CD8-positive, alpha-beta memory T cell (primary cell): Measurements from ENCODE around the gene UPK1A. TPM values are rescaled to one million over a fixed set of nuclear protein-coding genes. Genes with fewer than 3 reads are reported as not detected.

Source experiments
- CTCF ChIA-PET: fragments of 350-600 bp; sonication (Branson Sonifier 250); formaldehyde crosslinking; loops from one replicate; lab custom pipeline; 2021; ENCODE audit warnings: antibody characterized with exemption; lab: Charles Lee
- POLR2A ChIA-PET: fragments of 350-600 bp; sonication (Branson Sonifier 250); formaldehyde crosslinking; loops from one replicate; lab custom pipeline; 2021; ENCODE audit warnings: antibody characterized with exemption; lab: Charles Lee
- DNase-seq, 5 donors: peaks; one replicate each; pipeline versions ENCODE4 v3.0.0 to v3.0.0-alpha.2; 2020 to 2022; ENCODE audit warnings: mixed read lengths in 1 of 5
- H3K27ac ChIP-seq: one replicate; pipeline ENCODE4 v1.7.0; 2013; ENCODE audit warnings: low read depth, mild to moderate bottlenecking, low read length, moderate library complexity
- H3K27me3 ChIP-seq: 2 replicates; pipeline ENCODE4 v1.7.0; 2013; ENCODE audit warnings: low read length, mild to moderate bottlenecking; ENCODE audit not compliant: insufficient read depth, poor library complexity, severe bottlenecking
- H3K36me3 ChIP-seq: 2 replicates; pipeline ENCODE4 v1.7.0; 2013; ENCODE audit warnings: mild to moderate bottlenecking, low read length, moderate library complexity; ENCODE audit not compliant: insufficient read depth
- H3K4me1 ChIP-seq: 2 replicates; pipeline ENCODE4 v1.7.0; 2013; ENCODE audit warnings: mild to moderate bottlenecking, low read length, moderate library complexity; ENCODE audit not compliant: insufficient read depth
- H3K4me3 ChIP-seq: 2 replicates; pipeline ENCODE4 v1.7.0; 2013; ENCODE audit warnings: mild to moderate bottlenecking, low read length
- H3K9me3 ChIP-seq: 2 replicates; pipeline ENCODE4 v1.7.0; 2013; ENCODE audit warnings: mild to moderate bottlenecking, low read length
- H3K27ac Mint-ChIP-seq, 8 donors: one replicate each; pipeline ENCODE4 v1.8.0; 2020 to 2021; ENCODE audit warnings: mixed read lengths in 8 of 8, mild to moderate bottlenecking in 6 of 8, inconsistent platforms in 3 of 8, moderate library complexity in 3 of 8
- H3K27me3 Mint-ChIP-seq, 2 donors: one replicate each; pipeline ENCODE4 v1.8.0; 2020 to 2021; ENCODE audit warnings: mixed read lengths in 2 of 2, mild to moderate bottlenecking in 1 of 2, moderate library complexity in 1 of 2
- H3K36me3 Mint-ChIP-seq, 3 donors: one replicate each; pipeline ENCODE4 v1.8.0; 2020 to 2021; ENCODE audit warnings: mixed read lengths in 3 of 3, inconsistent platforms in 1 of 3, mild to moderate bottlenecking in 1 of 3
- H3K4me1 Mint-ChIP-seq, 3 donors: one replicate each; pipeline ENCODE4 v1.8.0; 2020 to 2021; ENCODE audit warnings: mixed read lengths in 3 of 3, inconsistent platforms in 1 of 3, mild to moderate bottlenecking in 1 of 3
- H3K4me3 Mint-ChIP-seq, 7 donors: one replicate each; pipeline ENCODE4 v1.8.0; 2020 to 2021; ENCODE audit warnings: mixed read lengths in 7 of 7, mild to moderate bottlenecking in 6 of 7, moderate library complexity in 4 of 7, inconsistent platforms in 2 of 7
- H3K9me3 Mint-ChIP-seq, 5 donors: one replicate each; pipeline ENCODE4 v1.8.0; 2020 to 2022; ENCODE audit warnings: mixed read lengths in 5 of 5, mild to moderate bottlenecking in 3 of 5, moderate library complexity in 2 of 5, inconsistent platforms in 1 of 5
- polyA plus RNA-seq: library from polyadenylated mRNA; unstranded; fragments of 300-500 nt; fragmentation: Illumina TruSeq; gene quantifications from one replicate; pipeline ENCODE4 v1.2.3, GENCODE V29; 2021
- total RNA-seq, 2 experiments: library from RNA; stranded (reverse); gene quantifications; one replicate each; pipeline ENCODE4 v1.2.3, GENCODE V29; 2021

Gene UPK1A
- total and polyA plus RNA-seq, 3 experiments from 2014 or later: 0.22 TPM; not detected in 2

- Histone ChIP-seq H3K27ac (peak overlapping the region; percentile 72), H3K4me1 (peaks cover 61% of the 10 kb centered on the region), H3K9me3 (no peaks in the 10 kb centered on the region), H3K36me3 (no peaks in the 10 kb centered on the region), H3K4me3 (peak overlapping the region; percentile 89), H3K27me3 (no peaks in the 10 kb centered on the region)
- Mint-ChIP-seq H3K27ac (peak overlapping the region; percentile 83 to 98 (median 94)), H3K4me3 (peak overlapping the region; percentile 86 to 98 (median 91)), H3K36me3 (peaks cover 0 to 32% (median 2%) of the 10 kb centered on the region in 3 donors), H3K9me3 (no peaks in the 10 kb centered on the region), H3K27me3 (peaks cover 0 to 4% of the 10 kb centered on the region in 2 donors), H3K4me1 (peaks cover 50 to 72% (median 58%) of the 10 kb centered on the region in 3 donors)
- CTCF ChIA-PET: interaction anchor here (0.6 to 4.0 kb wide), 4 partner anchors 14 to 46 kb away, joined by 3 to 20 read pairs (median 4); no protein-coding TSS in a partner anchor
- DNase-seq: peak; percentile 95 to 98 (median 98)
- POLR2A ChIA-PET: interaction anchor here (1.9 kb wide), 1 partner anchor 28 kb away, joined by 6 read pairs; the partner anchor contains the start of genes PSENEN and U2AF1L4
These were observed 50.7 kb downstream of the UPK1A start for GRCh38 chr19:35716801-35717664.

- peak within 1 kb of the TSS; percentile 83 to 98 (median 94) for H3K27ac Mint-ChIP-seq
- CTCF ChIA-PET: interaction anchor here (1.1 to 1.4 kb wide), 3 partner anchors 13 to 25 kb away, joined by 3 to 5 read pairs (median 3); no protein-coding TSS in a partner anchor
- Histone ChIP-seq H3K27me3 (no peaks in the 10 kb centered on the region), H3K36me3 (peaks cover 8% of the 10 kb centered on the region), H3K4me3 (peak within 1 kb of the TSS; percentile 89), H3K27ac (peak within 1 kb of the TSS; percentile 76), H3K4me1 (peaks cover 53% of the 10 kb centered on the region), H3K9me3 (no peaks in the 10 kb centered on the region)
- POLR2A ChIA-PET: interaction anchor here (0.9 to 1.9 kb wide), 7 partner anchors 15 to 30 kb away, joined by 3 to 11 read pairs (median 5); partner anchors contain the start of genes IGFLR1, LIN37, PSENEN and U2AF1L4
- DNase-seq: no peak
- H3K9me3 Mint-ChIP-seq: no peaks in the 10 kb centered on the region
- peak within 1 kb of the TSS; percentile 88 to 98 (median 91) for H3K4me3 Mint-ChIP-seq
- H3K4me1 Mint-ChIP-seq: peaks cover 44 to 64% (median 51%) of the 10 kb centered on the region in 3 donors
- H3K36me3 Mint-ChIP-seq: peaks cover 0 to 40% (median 2%) of the 10 kb centered on the region in 3 donors
- H3K27me3 Mint-ChIP-seq: peaks cover 0 to 4% of the 10 kb centered on the region in 2 donors
These were observed 51.5 kb downstream of the UPK1A start, which contains the start of gene KMT2B for GRCh38 chr19:35717665-35718344. KMT2B (plus strand) TSS chr19:35718003; CDS start chr19:35718019, 16 bp downstream.

GRCh38 chr19:35718345-35719041 lies 52.2 kb downstream of the UPK1A start:
- Histone ChIP-seq H3K27ac (peak overlapping the region; percentile 76), H3K27me3 (no peaks in the 10 kb centered on the region), H3K4me3 (peak overlapping the region; percentile 72), H3K4me1 (peaks cover 46% of the 10 kb centered on the region), H3K36me3 (peaks cover 14% of the 10 kb centered on the region), H3K9me3 (no peaks in the 10 kb centered on the region)
- Mint-ChIP-seq H3K4me1 (peaks cover 39 to 61% (median 44%) of the 10 kb centered on the region in 3 donors), H3K36me3 (peaks cover 0 to 47% (median 4%) of the 10 kb centered on the region in 3 donors), H3K27me3 (peaks cover 0 to 4% of the 10 kb centered on the region in 2 donors), H3K27ac (peak overlapping the region; percentile 74 to 96 (median 88)), H3K4me3 (peak overlapping the region; percentile 86 to 95 (median 90)), H3K9me3 (no peaks in the 10 kb centered on the region)
- ChIA-PET CTCF (interaction anchor here (0.7 to 1.4 kb wide), 5 partner anchors 12 to 106 kb away, joined by 3 to 5 read pairs (median 3); partner anchors contain the start of gene HAUS5), POLR2A (interaction anchor here (0.5 to 1.9 kb wide), 9 partner anchors 8 to 30 kb away, joined by 3 to 11 read pairs (median 5); partner anchors contain the start of genes IGFLR1, LIN37, PSENEN and U2AF1L4)
- peak; percentile 36 to 66 (median 43) for DNase-seq

GRCh38 chr19:35719402-35720162 lies 53.3 kb downstream of the UPK1A start:
- Mint-ChIP-seq H3K4me1 (peaks cover 28 to 50% (median 33%) of the 10 kb centered on the region in 3 donors), H3K4me3 (peak overlapping the region; percentile 86 to 95 (median 90)), H3K27ac (peak overlapping the region; percentile 19 to 93 (median 75)), H3K36me3 (peaks cover 4 to 56% (median 5%) of the 10 kb centered on the region in 3 donors), H3K27me3 (peaks cover 0 to 2% of the 10 kb centered on the region in 2 donors), H3K9me3 (no peaks in the 10 kb centered on the region)
- peaks cover 35% of the 10 kb centered on the region for H3K4me1 ChIP-seq
- H3K36me3 ChIP-seq: peaks cover 25% of the 10 kb centered on the region
- POLR2A ChIA-PET: interaction anchor here (0.5 to 1.9 kb wide), 7 partner anchors 7 to 28 kb away, joined by 3 to 11 read pairs (median 5); partner anchors contain the start of genes IGFLR1, LIN37, PSENEN and U2AF1L4
- CTCF ChIA-PET: interaction anchor here (0.6 to 1.4 kb wide), 4 partner anchors 18 to 107 kb away, joined by 3 to 5 read pairs (median 4); partner anchors contain the start of gene HAUS5
- H3K4me3 ChIP-seq: peak overlapping the region; percentile 72
- no peak for DNase-seq
- H3K9me3 ChIP-seq: no peaks in the 10 kb centered on the region
- H3K27me3 ChIP-seq: no peaks in the 10 kb centered on the region
- H3K27ac ChIP-seq: peak overlapping the region; percentile 76

GRCh38 chr19:35720163-35720524 lies 53.8 kb downstream of the UPK1A start:
- Mint-ChIP-seq H3K36me3 (peaks cover 4 to 62% (median 5%) of the 10 kb centered on the region in 3 donors), H3K27me3 (peaks cover 0 to 2% of the 10 kb centered on the region in 2 donors), H3K4me1 (peaks cover 24 to 44% (median 27%) of the 10 kb centered on the region in 3 donors), H3K9me3 (no peaks in the 10 kb centered on the region), H3K4me3 (peak overlapping the region in 4 of 7 donors; percentile 24 to 74 (median 40)), H3K27ac (peak overlapping the region in 4 of 8 donors; percentile 39 to 73 (median 50))
- H3K27me3 ChIP-seq: no peaks in the 10 kb centered on the region
- no peaks in the 10 kb centered on the region for H3K9me3 ChIP-seq
- ChIA-PET CTCF (interaction anchor here (0.9 kb wide), 1 partner anchor 17 kb away, joined by 4 read pairs; no protein-coding TSS in a partner anchor), POLR2A (interaction anchor here (1.7 kb wide), 1 partner anchor 25 kb away, joined by 4 read pairs; the partner anchor contains the start of genes PSENEN and U2AF1L4)
- no peak overlapping the region for H3K4me3 ChIP-seq
- DNase-seq: no peak
- peaks cover 30% of the 10 kb centered on the region for H3K4me1 ChIP-seq
- peaks cover 31% of the 10 kb centered on the region for H3K36me3 ChIP-seq
- H3K27ac ChIP-seq: no peak overlapping the region

GRCh38 chr19:35720648-35721047 lies 54.3 kb downstream of the UPK1A start:
- DNase-seq: no peak
- H3K27ac ChIP-seq: no peak overlapping the region
- H3K27ac Mint-ChIP-seq: peak overlapping the region in 1 of 8 donors; percentile 58
- POLR2A ChIA-PET: interaction anchor here (1.7 kb wide), 1 partner anchor 25 kb away, joined by 4 read pairs; the partner anchor contains the start of genes PSENEN and U2AF1L4
- peaks cover 36% of the 10 kb centered on the region for H3K36me3 ChIP-seq
- H3K4me1 ChIP-seq: peaks cover 25% of the 10 kb centered on the region
- H3K9me3 Mint-ChIP-seq: no peaks in the 10 kb centered on the region
- H3K36me3 Mint-ChIP-seq: peaks cover 5 to 67% (median 7%) of the 10 kb centered on the region in 3 donors
- peaks cover 24 to 39% (median 24%) of the 10 kb centered on the region in 3 donors for H3K4me1 Mint-ChIP-seq
- H3K9me3 ChIP-seq: no peaks in the 10 kb centered on the region
- H3K4me3 ChIP-seq: no peak overlapping the region
- CTCF ChIA-PET: interaction anchor here (0.9 kb wide), 1 partner anchor 17 kb away, joined by 4 read pairs; no protein-coding TSS in a partner anchor
- peaks cover 0 to 2% of the 10 kb centered on the region in 2 donors for H3K27me3 Mint-ChIP-seq
- no peaks in the 10 kb centered on the region for H3K27me3 ChIP-seq
- no peak overlapping the region for H3K4me3 Mint-ChIP-seq
